ENCODE results near the gene NLGN1. TPM values are rescaled to one million over a fixed set of nuclear protein-coding genes. Genes with fewer than 3 reads are reported as not detected.

Gene NLGN1
- total RNA-seq, 1 donor from 2014 or later, result 34.8 TPM

GRCh38 chr3:174322789-174323188, 925.2 kb downstream of the NLGN1 start:
- H3K27ac Mint-ChIP-seq, result no peak overlapping the region
- H3K27me3 Mint-ChIP-seq (ENCODE audit: insufficient read depth, low read depth), result peaks cover 2% of the 10 kb centered on the region
- Histone ChIP-seq H3F3A (ENCODE audit: low read depth) (no peaks in the 10 kb centered on the region), H3K4me3 (no peak overlapping the region), H3K36me3 (no peaks in the 10 kb centered on the region), H3K9ac (no peak overlapping the region), H3K79me2 (ENCODE audit: low read depth) (no peaks in the 10 kb centered on the region), H2AFZ (replicated peaks) (no peak overlapping the region), H3K4me1 (peaks cover 22% of the 10 kb centered on the region), H3K27ac (no peak overlapping the region), H3K27me3 (no peaks in the 10 kb centered on the region), H4K20me1 (ENCODE audit: low read depth) (no peaks in the 10 kb centered on the region), H3K9me3 (ENCODE audit: low read depth) (peaks cover 8% of the 10 kb centered on the region), H3K4me2 (no peak overlapping the region)
- H3K4me3 Mint-ChIP-seq, result no peak overlapping the region
- peaks cover 5% of the 10 kb centered on the region for H3K36me3 Mint-ChIP-seq
- H3K9me3 Mint-ChIP-seq, result peaks cover 10% of the 10 kb centered on the region
- H3K4me1 Mint-ChIP-seq, result peaks cover 18% of the 10 kb centered on the region
- no peak for DNase-seq (ENCODE audit: low spot score)
- TF ChIP-seq, protein P1, sequence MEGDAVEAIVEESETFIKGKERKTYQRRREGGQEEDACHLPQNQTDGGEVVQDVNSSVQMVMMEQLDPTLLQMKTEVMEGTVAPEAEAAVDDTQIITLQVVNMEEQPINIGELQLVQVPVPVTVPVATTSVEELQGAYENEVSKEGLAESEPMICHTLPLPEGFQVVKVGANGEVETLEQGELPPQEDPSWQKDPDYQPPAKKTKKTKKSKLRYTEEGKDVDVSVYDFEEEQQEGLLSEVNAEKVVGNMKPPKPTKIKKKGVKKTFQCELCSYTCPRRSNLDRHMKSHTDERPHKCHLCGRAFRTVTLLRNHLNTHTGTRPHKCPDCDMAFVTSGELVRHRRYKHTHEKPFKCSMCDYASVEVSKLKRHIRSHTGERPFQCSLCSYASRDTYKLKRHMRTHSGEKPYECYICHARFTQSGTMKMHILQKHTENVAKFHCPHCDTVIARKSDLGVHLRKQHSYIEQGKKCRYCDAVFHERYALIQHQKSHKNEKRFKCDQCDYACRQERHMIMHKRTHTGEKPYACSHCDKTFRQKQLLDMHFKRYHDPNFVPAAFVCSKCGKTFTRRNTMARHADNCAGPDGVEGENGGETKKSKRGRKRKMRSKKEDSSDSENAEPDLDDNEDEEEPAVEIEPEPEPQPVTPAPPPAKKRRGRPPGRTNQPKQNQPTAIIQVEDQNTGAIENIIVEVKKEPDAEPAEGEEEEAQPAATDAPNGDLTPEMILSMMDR (IDR thresholded peaks at IDR 0.05), result no peak
- no peak for TF ChIP-seq EZH2phosphoT487 (IDR thresholded peaks at IDR 0.05)
- TF ChIP-seq EZH2 (IDR thresholded peaks at IDR 0.05), result no peak

GRCh38 chr3:174325171-174325570, 927.6 kb downstream of the NLGN1 start:
- Histone ChIP-seq H3K9me3 (ENCODE audit: low read depth) (peaks cover 8% of the 10 kb centered on the region), H3K4me3 (no peak overlapping the region), H3K4me1 (peaks cover 10% of the 10 kb centered on the region), H3F3A (ENCODE audit: low read depth) (no peaks in the 10 kb centered on the region), H3K79me2 (ENCODE audit: low read depth) (no peaks in the 10 kb centered on the region), H3K36me3 (no peaks in the 10 kb centered on the region), H3K9ac (no peak overlapping the region), H3K27me3 (no peaks in the 10 kb centered on the region), H3K4me2 (no peak overlapping the region), H2AFZ (replicated peaks) (no peak overlapping the region), H3K27ac (no peak overlapping the region), H4K20me1 (ENCODE audit: low read depth) (no peaks in the 10 kb centered on the region)
- peaks cover 2% of the 10 kb centered on the region for H3K27me3 Mint-ChIP-seq (ENCODE audit: insufficient read depth, low read depth)
- peaks cover 6% of the 10 kb centered on the region for H3K9me3 Mint-ChIP-seq
- no peak for TF ChIP-seq EZH2phosphoT487 (IDR thresholded peaks at IDR 0.05)
- TF ChIP-seq EZH2 (IDR thresholded peaks at IDR 0.05), result no peak
- TF ChIP-seq, protein P1 (IDR thresholded peaks at IDR 0.05), result no peak
- peaks cover 21% of the 10 kb centered on the region for H3K4me1 Mint-ChIP-seq
- H3K36me3 Mint-ChIP-seq, result peaks cover under 1% of the 10 kb centered on the region
- DNase-seq (ENCODE audit: low spot score), result no peak
- no peak overlapping the region for H3K27ac Mint-ChIP-seq
- H3K4me3 Mint-ChIP-seq, result no peak overlapping the region

GRCh38 chr3:174325834-174326700, 928.5 kb downstream of the NLGN1 start:
- Histone ChIP-seq H3K27ac (no peak overlapping the region), H3K9me3 (ENCODE audit: low read depth) (peaks cover 3% of the 10 kb centered on the region), H3K4me1 (peaks cover 10% of the 10 kb centered on the region), H2AFZ (replicated peaks) (no peak overlapping the region), H3K27me3 (no peaks in the 10 kb centered on the region), H3K4me2 (no peak overlapping the region), H3F3A (ENCODE audit: low read depth) (no peaks in the 10 kb centered on the region), H4K20me1 (ENCODE audit: low read depth) (no peaks in the 10 kb centered on the region), H3K79me2 (ENCODE audit: low read depth) (no peaks in the 10 kb centered on the region), H3K4me3 (no peak overlapping the region), H3K36me3 (no peaks in the 10 kb centered on the region), H3K9ac (no peak overlapping the region)
- peak overlapping the region; percentile 7 for H3K4me3 Mint-ChIP-seq
- H3K27ac Mint-ChIP-seq, result peak overlapping the region; percentile 47
- TF ChIP-seq, protein P1 (IDR thresholded peaks at IDR 0.05), result peak; percentile 6
- no peak for TF ChIP-seq EZH2phosphoT487 (IDR thresholded peaks at IDR 0.05)
- no peaks in the 10 kb centered on the region for H3K36me3 Mint-ChIP-seq
- H3K9me3 Mint-ChIP-seq, result no peaks in the 10 kb centered on the region
- peaks cover 21% of the 10 kb centered on the region for H3K4me1 Mint-ChIP-seq
- peaks cover 2% of the 10 kb centered on the region for H3K27me3 Mint-ChIP-seq (ENCODE audit: insufficient read depth, low read depth)
- no peak for DNase-seq (ENCODE audit: low spot score)
